SU-DHL-6 (cell line): Measurements from ENCODE around the gene TMEM9.

Experiments used
- EZH2phosphoT487 ChIP-seq: fragments of 200-600 bp; sonication (generic), shearing (Covaris generic); conservative IDR thresholded peaks from 2 replicates; pipeline ENCODE4 v1.6.1; 2018; ENCODE audit warnings: mild to moderate bottlenecking, antibody characterized with exemption, low read length, moderate library complexity, mixed read lengths
- TF ChIP-seq, protein P1 (sequence below): fragments of 200-600 bp; sonication (generic); IDR thresholded peaks from one replicate; pipeline ENCODE4 v1.5.1; 2017; ENCODE audit warnings: antibody characterized with exemption, mild to moderate bottlenecking, low read length, moderate library complexity; ENCODE audit not compliant: insufficient read depth, poor library complexity, severe bottlenecking

GRCh38 chr1:201149400-201149799, 4.9 kb downstream of the TMEM9 start:
- TF ChIP-seq, protein P1, sequence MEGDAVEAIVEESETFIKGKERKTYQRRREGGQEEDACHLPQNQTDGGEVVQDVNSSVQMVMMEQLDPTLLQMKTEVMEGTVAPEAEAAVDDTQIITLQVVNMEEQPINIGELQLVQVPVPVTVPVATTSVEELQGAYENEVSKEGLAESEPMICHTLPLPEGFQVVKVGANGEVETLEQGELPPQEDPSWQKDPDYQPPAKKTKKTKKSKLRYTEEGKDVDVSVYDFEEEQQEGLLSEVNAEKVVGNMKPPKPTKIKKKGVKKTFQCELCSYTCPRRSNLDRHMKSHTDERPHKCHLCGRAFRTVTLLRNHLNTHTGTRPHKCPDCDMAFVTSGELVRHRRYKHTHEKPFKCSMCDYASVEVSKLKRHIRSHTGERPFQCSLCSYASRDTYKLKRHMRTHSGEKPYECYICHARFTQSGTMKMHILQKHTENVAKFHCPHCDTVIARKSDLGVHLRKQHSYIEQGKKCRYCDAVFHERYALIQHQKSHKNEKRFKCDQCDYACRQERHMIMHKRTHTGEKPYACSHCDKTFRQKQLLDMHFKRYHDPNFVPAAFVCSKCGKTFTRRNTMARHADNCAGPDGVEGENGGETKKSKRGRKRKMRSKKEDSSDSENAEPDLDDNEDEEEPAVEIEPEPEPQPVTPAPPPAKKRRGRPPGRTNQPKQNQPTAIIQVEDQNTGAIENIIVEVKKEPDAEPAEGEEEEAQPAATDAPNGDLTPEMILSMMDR: peak; percentile 59
- TF ChIP-seq EZH2phosphoT487: no peak
